Measurements from ENCODE around the gene ADGRD2.

The ADGRD2 gene

DNA sequence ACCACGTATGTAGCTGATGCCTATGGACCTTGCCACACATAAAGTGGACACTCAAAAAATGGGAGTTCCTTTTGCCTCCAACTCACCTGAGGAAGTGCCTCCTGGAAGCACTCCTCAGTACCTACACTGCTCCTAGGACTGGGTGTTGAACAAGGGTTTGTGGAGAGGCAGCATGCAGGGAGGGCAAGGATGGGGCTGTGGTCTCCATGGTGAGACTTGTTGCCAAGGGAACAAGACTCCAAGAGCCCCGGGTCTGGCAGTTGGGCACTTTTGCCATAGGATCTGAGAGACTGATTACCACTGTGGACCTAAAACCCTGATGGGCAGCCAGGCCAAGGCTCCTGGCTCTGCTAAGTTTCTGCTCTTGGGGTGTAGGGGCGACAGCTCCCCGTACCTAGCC is 63.9 kb downstream of the ADGRD2 start:
- DNase-seq: no peak

GRCh38 chr9:124514874-124515273 is 64.6 kb downstream of the ADGRD2 start:
- no peak for DNase-seq

DNA sequence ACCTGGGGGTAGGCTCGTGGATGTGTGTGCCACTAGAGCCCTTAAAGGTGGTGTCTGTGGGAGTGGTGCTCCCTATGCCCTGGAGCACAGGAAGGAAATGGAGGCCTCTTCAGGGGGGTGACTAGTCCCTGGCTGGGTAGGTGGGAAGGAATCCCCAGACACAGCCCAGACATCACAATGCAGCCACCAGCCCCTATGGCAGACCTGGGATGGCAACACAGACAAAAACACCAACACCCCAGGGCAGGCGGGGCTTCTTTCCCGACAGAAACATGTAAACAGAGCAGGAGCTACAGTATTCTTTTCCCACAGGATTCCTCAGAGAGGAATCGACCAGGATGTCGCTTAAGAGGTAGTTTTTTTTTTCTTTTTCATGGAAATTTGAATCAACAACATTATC is 67.3 kb downstream of the ADGRD2 start:
- DNase-seq: no peak

GRCh38 chr9:124518116-124518515 is 67.9 kb downstream of the ADGRD2 start:
- no peak for DNase-seq

- DNase-seq: no peak
Observed at GRCh38 chr9:124520206-124520596, 70.0 kb downstream of the ADGRD2 start.

GRCh38 chr9:124521142-124521541 is 70.9 kb downstream of the ADGRD2 start:
- no peak for DNase-seq

GRCh38 chr9:124522121-124523098 is 72.2 kb downstream of the ADGRD2 start:
- no peak for DNase-seq

- no peak for DNase-seq
Observed at GRCh38 chr9:124526174-124526573, 75.9 kb downstream of the ADGRD2 start.

- DNase-seq: no peak
Observed at GRCh38 chr9:124527781-124528180, 77.5 kb downstream of the ADGRD2 start.
